CD4-positive, alpha-beta T cell (primary cell): ENCODE results near the gene LRRC75B. TPM values are rescaled to one million over a fixed set of nuclear protein-coding genes. Genes with fewer than 3 reads are reported as not detected.

Experiments
- ATAC-seq: fragments of 200-7000 bp; cut with Tn5 transposase; one replicate; pipeline ENCODE4 v1.10.0; 2022; ENCODE audit warnings: mild to moderate bottlenecking; ENCODE audit not compliant: poor library complexity
- CTCF ChIA-PET: fragments of 350-600 bp; sonication (Branson Sonifier 250); formaldehyde crosslinking; loops from one replicate; lab custom pipeline; 2021; ENCODE audit warnings: antibody characterized with exemption, inconsistent platforms; lab: Charles Lee
- POLR2A ChIA-PET: fragments of 350-600 bp; sonication (Branson Sonifier 250); formaldehyde crosslinking; loops from one replicate; lab custom pipeline; 2021; ENCODE audit warnings: antibody characterized with exemption, inconsistent platforms; lab: Charles Lee
- DNase-seq, 14 experiments: peaks; one replicate each; pipeline ENCODE4 v3.0.0-alpha.2; 2013 to 2020; ENCODE audit warnings: mixed read lengths in 2 of 14
- H3K27ac ChIP-seq, 2 donors: one replicate each; pipeline versions ENCODE4 v1.5.1 to v1.7.0; 2013; ENCODE audit warnings: low read length in 2 of 2, low read depth in 1 of 2, mild to moderate bottlenecking in 1 of 2
- H3K27me3 ChIP-seq, 2 experiments: 1 replicate in 1 of 2; 2 replicates in 1 of 2; pipeline versions ENCODE4 v1.6.1 to v1.7.0; 2013; ENCODE audit warnings: low read length in 2 of 2, control low read depth in 1 of 2, mild to moderate bottlenecking in 1 of 2, moderate library complexity in 1 of 2; ENCODE audit not compliant: insufficient read depth in 2 of 2, control insufficient read depth in 1 of 2
- H3K36me3 ChIP-seq: one replicate; pipeline ENCODE4 v1.6.1; 2013; ENCODE audit warnings: low read length, control low read depth; ENCODE audit not compliant: insufficient read depth
- H3K4me1 ChIP-seq: one replicate; pipeline ENCODE4 v1.6.1; 2013; ENCODE audit warnings: low read length, control low read depth; ENCODE audit not compliant: insufficient read depth
- H3K4me3 ChIP-seq: one replicate; pipeline ENCODE4 v1.5.1; 2013; ENCODE audit warnings: mild to moderate bottlenecking, low read length, moderate library complexity
- H3K9me3 ChIP-seq, 2 experiments: 1 replicate in 1 of 2; 2 replicates in 1 of 2; pipeline versions ENCODE4 v1.6.1 to v1.7.0; 2013; ENCODE audit warnings: low read length in 2 of 2, mild to moderate bottlenecking in 2 of 2, control low read depth in 1 of 2, moderate library complexity in 1 of 2; ENCODE audit not compliant: control insufficient read depth in 1 of 2, insufficient read depth in 1 of 2
- H3K27ac Mint-ChIP-seq: one replicate; pipeline ENCODE4 v1.8.0; 2020; ENCODE audit warnings: mixed read lengths
- H3K27me3 Mint-ChIP-seq: one replicate; pipeline ENCODE4 v1.8.0; 2021; ENCODE audit warnings: mixed read lengths
- H3K36me3 Mint-ChIP-seq: one replicate; pipeline ENCODE4 v1.8.0; 2021; ENCODE audit warnings: low read depth, mixed read lengths
- H3K4me1 Mint-ChIP-seq: one replicate; pipeline ENCODE4 v1.8.0; 2021; ENCODE audit warnings: low read depth, mixed read lengths
- H3K4me3 Mint-ChIP-seq: one replicate; pipeline ENCODE4 v1.8.0; 2020; ENCODE audit warnings: mild to moderate bottlenecking, mixed read lengths
- H3K9me3 Mint-ChIP-seq: one replicate; pipeline ENCODE4 v1.8.0; 2020; ENCODE audit warnings: mixed read lengths
- CTCF ChIP-seq: fragments of 200-600 bp; IDR thresholded peaks from one replicate; pipeline ENCODE4 v1.8.0; 2022; ENCODE audit warnings: antibody characterized with exemption, mild to moderate bottlenecking
- intact Hi-C, 2 experiments: fragments of 100-400 bp; cut with DNase I in 1 of 2; cut with micrococcal nuclease in 1 of 2; formaldehyde crosslinking; loops; one replicate each; pipeline versions ENCODE4 v1.15.1 to v1.9.0; 2023 to 2025; cut with DNase I, micrococcal nuclease
- total RNA-seq, 174 experiments: library from RNA in 2 of 174; stranded (reverse) in 2 of 174; gene quantifications; one replicate each; pipeline ENCODE4 v1.2.3 and lab custom pipeline; 2021 to 2026

The LRRC75B gene
- total RNA-seq, 2 experiments from 2014 or later: not detected

- no peaks in the 10 kb centered on the region for H3K4me1 ChIP-seq
- no peak for DNase-seq
- ChIA-PET POLR2A (no interaction called here), CTCF (no interaction called here)
- no peak overlapping the region for H3K4me3 ChIP-seq
- ATAC-seq: no peak
- intact Hi-C loops: no loop called here
- no peaks in the 10 kb centered on the region for H3K27me3 ChIP-seq
- Mint-ChIP-seq H3K27ac (peak overlapping the region; percentile 40), H3K4me1 (no peaks in the 10 kb centered on the region), H3K27me3 (no peaks in the 10 kb centered on the region), H3K36me3 (peaks cover 22% of the 10 kb centered on the region), H3K4me3 (no peak overlapping the region), H3K9me3 (no peaks in the 10 kb centered on the region)
- H3K9me3 ChIP-seq: no peaks in the 10 kb centered on the region
- peaks cover 7% of the 10 kb centered on the region for H3K36me3 ChIP-seq
- no peak for TF ChIP-seq CTCF
- H3K27ac ChIP-seq: no peak overlapping the region
Observed at GRCh38 chr22:24579258-24579601, 13.6 kb downstream of the LRRC75B start.

GRCh38 chr22:24578355-24579257, 14.3 kb downstream of the LRRC75B start:
- DNase-seq (no peak), ATAC-seq (no peak)
- H3K27ac ChIP-seq: no peak overlapping the region
- CTCF ChIA-PET: interaction anchor here (0.9 kb wide), 1 partner anchor 13 kb away, joined by 3 read pairs; no protein-coding TSS in a partner anchor
- Mint-ChIP-seq H3K27me3 (no peaks in the 10 kb centered on the region), H3K4me3 (no peak overlapping the region), H3K36me3 (peaks cover 27% of the 10 kb centered on the region), H3K4me1 (no peaks in the 10 kb centered on the region), H3K27ac (peak overlapping the region; percentile 40), H3K9me3 (no peaks in the 10 kb centered on the region)
- POLR2A ChIA-PET: no interaction called here
- intact Hi-C loops: no loop called here
- peaks cover 13% of the 10 kb centered on the region for H3K36me3 ChIP-seq
- no peaks in the 10 kb centered on the region for H3K4me1 ChIP-seq
- H3K27me3 ChIP-seq: no peaks in the 10 kb centered on the region
- no peak overlapping the region for H3K4me3 ChIP-seq
- TF ChIP-seq CTCF: no peak
- no peaks in the 10 kb centered on the region for H3K9me3 ChIP-seq

GRCh38 chr22:24576778-24577177, 16.1 kb downstream of the LRRC75B start:
- intact Hi-C loops: no loop called here
- Mint-ChIP-seq H3K36me3 (peaks cover 45% of the 10 kb centered on the region), H3K4me1 (no peaks in the 10 kb centered on the region), H3K4me3 (no peak overlapping the region), H3K27ac (no peak overlapping the region), H3K27me3 (no peaks in the 10 kb centered on the region), H3K9me3 (no peaks in the 10 kb centered on the region)
- no peak for ATAC-seq
- no peaks in the 10 kb centered on the region for H3K27me3 ChIP-seq
- H3K4me3 ChIP-seq: no peak overlapping the region
- peaks cover 32% of the 10 kb centered on the region for H3K36me3 ChIP-seq
- TF ChIP-seq CTCF: no peak
- H3K27ac ChIP-seq: no peak overlapping the region
- H3K9me3 ChIP-seq: no peaks in the 10 kb centered on the region
- ChIA-PET POLR2A (no interaction called here), CTCF (no interaction called here)
- H3K4me1 ChIP-seq: no peaks in the 10 kb centered on the region
- DNase-seq: no peak
